GM21786 (cell line): ENCODE measurements around the gene DCHS2.

Experiments used
- ATAC-seq: cut with Tn5 transposase; IDR thresholded peaks from one replicate; pipeline ENCODE4 v1.9.1; 2021; ENCODE audit not compliant: unreplicated experiment

Gene DCHS2, protein sequence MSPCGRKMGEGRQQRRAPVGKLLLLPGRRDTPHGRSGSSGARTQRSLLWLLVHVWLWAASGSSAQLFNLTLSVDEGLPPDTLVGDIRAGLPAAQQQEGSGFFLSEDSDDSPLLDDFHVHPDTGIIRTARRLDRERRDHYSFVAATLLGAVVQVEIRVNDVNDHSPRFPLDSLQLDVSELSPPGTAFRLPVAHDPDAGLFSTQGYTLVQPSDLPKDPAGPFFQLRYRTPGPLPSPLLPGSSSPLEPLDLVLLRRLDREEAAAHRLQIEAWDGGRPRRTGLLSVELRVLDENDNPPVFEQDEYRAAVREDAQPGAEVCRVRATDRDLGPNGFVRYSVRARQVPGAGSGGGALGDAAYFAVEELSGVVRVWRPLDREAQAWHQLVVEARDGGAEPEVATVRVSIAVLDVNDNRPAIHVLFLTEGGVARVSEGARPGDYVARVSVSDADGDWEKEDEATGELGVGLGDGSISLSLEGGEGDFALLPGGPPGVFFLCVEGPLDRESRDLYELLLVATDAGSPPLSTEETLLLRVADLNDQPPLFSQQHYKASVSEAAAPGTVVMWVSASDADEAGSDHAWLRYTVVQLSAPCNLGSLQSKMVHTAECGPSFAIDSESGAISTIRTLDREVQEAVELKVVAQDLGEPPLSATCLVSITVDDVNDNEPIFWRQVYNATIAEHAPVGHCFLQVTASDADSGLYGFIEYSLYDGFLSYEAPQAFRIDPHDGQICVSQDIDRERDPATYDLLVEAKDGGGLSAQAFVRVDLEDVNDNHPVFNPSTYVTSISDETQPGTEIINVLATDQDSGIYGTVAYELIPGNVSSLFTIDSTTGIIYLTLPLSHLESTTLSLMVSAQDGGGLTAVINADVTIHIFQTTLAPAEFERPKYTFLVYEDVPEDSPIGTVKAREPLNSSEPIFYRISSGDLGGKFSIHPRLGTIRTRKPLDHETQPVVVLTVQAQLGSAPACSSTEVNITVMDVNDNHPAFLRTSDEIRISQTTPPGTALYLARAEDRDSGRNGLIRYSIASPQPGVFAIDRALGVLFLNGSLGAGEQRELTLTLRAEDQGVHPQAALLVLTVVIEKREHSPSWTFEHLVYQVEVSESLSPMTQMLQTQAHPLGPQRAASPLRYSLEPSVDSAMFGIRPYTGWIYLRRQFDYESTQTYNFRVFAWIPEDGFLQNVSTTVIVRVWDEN (N-terminal part only)

GRCh38 chr4:154491341-154492271 is at the start of gene DCHS2:
TSS of gene DCHS2 (minus strand) at chr4:154491799. CDS start at chr4:154491355, 444 bp downstream.
- peak; percentile 56 for ATAC-seq

DNA sequence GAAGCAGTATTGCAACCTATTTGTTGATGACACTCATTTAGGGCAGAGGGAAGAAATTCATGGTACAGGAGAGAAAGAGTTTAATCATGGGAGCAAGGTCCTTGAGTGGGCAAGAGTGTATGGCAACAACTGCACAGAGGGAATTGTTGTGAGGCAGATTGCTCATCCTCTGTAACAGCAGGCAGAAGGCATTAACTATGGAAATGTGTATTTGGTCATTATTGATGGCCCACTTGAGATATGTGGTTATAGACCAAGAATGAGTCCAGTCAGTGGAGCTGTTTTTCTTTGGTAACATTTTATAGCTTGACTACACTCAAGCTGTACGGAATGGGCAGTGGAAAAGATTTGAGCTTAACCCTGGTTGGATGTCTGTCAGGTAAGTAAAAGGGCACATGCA is 42.7 kb upstream of the DCHS2 start:
- ATAC-seq: no peak

GRCh38 chr4:154529728-154530519 is 38.3 kb upstream of the DCHS2 start:
- ATAC-seq: no peak

DNA sequence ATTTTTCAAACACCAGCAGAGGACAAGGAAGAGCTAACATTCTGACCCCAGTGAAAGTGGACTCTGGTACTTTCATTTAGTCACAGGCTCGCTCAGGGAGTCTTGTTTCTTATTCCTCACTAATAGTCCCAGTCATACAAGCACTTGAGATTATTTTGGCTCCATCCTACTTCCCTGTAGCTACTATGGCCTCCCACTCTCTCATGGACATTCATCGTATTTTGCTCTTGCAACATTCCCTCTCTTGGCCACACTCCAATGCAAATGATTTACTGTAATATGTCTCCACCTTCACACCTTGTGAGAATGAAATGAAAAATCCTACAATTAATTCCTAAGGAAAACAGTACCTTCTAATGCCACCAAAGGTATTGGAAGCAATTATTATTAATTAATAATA is 37.3 kb upstream of the DCHS2 start:
- ATAC-seq: no peak

DNA sequence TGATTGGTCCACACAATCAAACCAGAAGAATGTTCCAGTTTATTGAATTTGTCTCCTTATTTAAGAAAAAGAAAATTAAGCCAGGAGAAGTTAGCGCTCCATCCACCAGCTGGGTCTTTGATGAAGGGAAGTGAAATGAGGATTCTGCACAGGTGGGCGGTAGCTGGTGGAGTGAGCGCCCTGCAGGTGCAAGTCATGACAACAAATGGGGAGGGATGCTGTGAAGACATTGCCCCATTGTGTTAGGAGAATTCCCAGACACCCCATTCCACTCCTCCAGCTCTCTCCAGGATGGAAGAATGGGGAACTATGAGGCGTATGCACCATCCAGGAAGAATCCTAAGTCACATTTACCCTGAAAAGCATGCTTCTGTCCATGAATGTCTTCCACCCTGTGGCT is 35.7 kb upstream of the DCHS2 start:
- ATAC-seq: no peak

- ATAC-seq: peak; percentile 62
These were observed 34.6 kb upstream of the DCHS2 start for GRCh38 chr4:154526151-154526550.

DNA sequence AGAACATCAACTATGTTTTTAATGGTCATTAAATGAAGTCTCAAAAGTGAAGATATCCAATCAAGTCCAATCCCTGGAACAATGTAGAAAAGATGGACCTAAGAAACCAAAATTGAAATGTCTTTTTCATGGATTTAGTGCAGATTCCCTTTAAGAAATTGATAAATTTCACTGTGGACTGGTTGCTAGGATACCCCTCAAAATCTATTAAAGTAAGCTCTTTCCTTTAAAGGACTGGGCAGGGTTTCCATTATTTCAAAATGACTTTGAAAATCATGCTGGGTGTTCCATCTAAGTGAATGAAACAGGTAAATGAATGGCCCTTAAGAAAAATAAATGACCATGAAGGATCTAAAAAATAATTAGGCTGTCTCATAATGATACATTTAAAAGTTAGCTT is 30.0 kb upstream of the DCHS2 start:
- no peak for ATAC-seq

GRCh38 chr4:154519214-154519613 is 27.6 kb upstream of the DCHS2 start:
- no peak for ATAC-seq

DNA sequence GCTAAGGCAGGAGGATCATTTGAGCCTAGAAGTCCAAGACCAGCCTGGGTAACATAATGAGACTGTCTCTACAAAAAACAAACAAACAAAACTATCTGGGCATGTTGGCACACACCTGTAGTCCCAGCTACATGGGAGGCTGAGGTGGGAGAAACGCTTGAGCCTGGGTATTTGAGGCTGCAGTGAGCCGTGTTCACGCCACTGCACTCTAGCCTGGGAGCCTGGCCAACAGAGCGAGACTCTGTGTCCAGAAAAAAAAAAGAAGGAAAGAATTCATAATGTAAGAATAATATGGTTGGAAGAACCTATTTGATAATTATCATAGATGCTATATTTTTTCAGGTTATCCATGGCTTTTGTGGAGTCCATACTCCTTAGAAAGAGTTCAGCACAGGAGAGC is 26.0 kb upstream of the DCHS2 start:
- no peak for ATAC-seq

DNA sequence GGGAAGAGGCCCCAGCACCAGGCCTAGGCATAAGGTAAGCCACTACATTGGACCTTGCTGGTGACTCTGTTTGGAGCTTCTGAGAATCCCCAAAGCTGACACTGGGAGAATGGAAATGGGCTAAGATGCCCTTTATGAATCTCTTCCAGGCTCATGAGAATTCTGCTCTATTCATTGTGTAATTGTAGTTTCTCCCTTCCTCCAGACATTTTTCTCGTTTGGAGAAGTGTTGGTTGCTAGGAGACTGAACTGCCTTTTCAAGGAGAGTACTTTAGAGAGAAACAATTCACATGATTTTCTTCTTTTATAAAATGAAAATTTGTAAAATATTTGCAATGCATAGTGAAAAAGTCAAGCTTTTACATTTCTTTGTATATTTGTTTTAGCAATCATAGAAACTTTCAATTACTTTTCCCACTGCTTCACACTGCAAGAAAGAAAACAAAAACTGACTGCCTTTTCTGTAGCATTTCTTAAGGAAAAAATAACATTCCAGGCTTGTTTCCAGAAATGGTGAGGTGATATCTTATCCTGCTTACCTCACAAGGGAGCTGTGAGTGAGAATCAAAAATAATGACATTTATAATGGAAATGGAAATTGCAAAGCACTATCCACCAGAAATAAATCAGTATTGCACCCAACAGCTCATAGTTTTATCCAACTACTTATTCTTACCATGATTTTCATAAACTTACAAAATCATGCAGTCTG is 24.9 kb upstream of the DCHS2 start:
- ATAC-seq: no peak

DNA sequence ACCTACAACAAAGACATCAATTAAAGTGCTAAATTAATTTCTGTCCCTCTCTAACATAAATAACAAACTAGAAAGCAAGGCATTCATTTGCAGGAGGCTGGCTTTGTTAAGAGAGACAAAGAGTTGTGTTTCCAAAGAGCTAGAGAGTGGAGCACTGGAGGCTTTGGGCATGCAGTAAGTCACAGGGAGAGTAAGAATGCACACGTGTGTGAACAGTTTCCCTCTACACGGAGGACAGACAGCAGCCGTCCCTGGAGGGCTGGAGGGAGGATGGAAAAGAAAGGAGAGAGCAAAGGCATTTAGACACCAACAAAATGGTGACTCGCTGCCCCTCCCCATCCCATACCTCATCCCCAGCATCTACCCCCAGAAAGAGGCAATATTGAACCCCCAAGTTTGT is 20.4 kb upstream of the DCHS2 start:
- no peak for ATAC-seq

DNA sequence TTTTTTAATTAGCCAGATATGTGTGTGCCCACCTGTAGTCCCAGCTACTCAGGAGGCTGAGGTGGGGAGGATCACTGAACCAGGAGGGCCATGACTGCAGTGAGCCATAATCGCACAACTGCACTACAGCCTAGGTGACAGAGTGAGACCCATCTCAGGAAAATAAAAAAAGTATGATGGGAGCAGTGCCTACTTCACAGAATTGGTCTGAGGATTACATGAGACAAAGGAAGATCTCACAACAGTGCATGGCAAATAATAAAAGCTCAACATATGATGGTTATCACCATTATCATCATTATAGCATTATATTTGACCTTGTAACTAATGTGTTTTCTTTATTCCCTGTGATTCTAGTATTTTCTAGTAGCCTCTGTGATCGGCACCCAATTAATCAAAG is 19.9 kb upstream of the DCHS2 start:
- no peak for ATAC-seq

- no peak for ATAC-seq
These were observed 15.6 kb upstream of the DCHS2 start for GRCh38 chr4:154507156-154507555.

DNA sequence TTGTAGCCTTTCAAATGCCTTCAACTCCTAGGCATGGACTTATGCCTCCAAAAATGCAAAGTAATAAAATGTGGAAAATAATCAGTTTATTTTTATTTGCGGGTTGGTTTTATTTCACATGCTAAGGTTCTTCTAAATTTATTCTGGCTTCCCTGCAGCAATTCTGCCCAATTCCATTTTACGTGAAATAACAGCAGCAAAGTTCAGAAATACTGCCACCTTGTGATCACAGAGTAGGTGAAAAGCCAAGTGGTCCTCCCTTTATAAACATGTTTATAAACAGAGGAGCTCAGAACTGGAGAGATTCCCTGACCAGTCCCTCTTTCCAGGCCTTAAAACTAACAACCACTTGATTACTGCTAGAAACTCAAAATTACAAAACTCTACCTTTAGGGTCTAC is 14.7 kb upstream of the DCHS2 start:
- ATAC-seq: no peak

GRCh38 chr4:154503598-154503997 is 12.0 kb upstream of the DCHS2 start:
- ATAC-seq: no peak

GRCh38 chr4:154502111-154502510 is 10.5 kb upstream of the DCHS2 start:
- no peak for ATAC-seq

DNA sequence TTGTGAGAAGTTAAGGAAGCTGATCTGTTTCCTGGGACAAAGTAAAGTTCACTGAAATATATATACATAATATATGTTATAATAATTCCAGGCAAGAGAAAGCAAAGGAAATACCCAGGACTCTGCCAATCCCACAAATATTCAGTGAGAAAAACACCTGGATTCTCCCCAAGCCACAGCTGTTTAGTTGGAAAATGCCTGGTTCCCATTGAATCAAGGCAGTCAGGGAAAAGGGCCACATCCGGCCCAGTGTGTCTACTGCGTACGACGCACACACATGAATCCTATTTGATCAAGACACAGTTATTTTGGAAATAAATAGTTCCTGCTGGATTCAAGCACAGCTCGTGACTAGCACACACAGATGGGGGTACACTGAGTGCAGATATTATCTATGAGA is 6.3 kb upstream of the DCHS2 start:
- no peak for ATAC-seq

- ATAC-seq: no peak
These were observed 4.3 kb upstream of the DCHS2 start for GRCh38 chr4:154495867-154496266.

GRCh38 chr4:154492288-154492687 is 689 bp upstream of the DCHS2 start:
- ATAC-seq: no peak
